ENCODE measurements around the gene SERTM2.
"Not testable (repeated sequence)": the region's sequence is repeated elsewhere in the genome, so short reads cannot be mapped to it uniquely, and the experiment has no call there.

SERTM2 gene

GRCh38 chrX:111511477-111511876, at the start of gene SERTM2:
Gene SERTM2 (plus strand): TSS chrX:111511645. CDS start chrX:111518858, 7,213 bp downstream.
- DNase-seq, result no peak

GRCh38 chrX:111465669-111466068, 45.8 kb upstream of the SERTM2 start:
- no peak for DNase-seq

- no peak for DNase-seq
Observed at GRCh38 chrX:111467896-111468295, 43.5 kb upstream of the SERTM2 start.

GRCh38 chrX:111470681-111471403, 40.6 kb upstream of the SERTM2 start:
- no peak for DNase-seq

- no peak for DNase-seq
Observed at GRCh38 chrX:111481896-111482295, 29.5 kb upstream of the SERTM2 start.

- no peak for DNase-seq
Observed at GRCh38 chrX:111483135-111483534, 28.3 kb upstream of the SERTM2 start.

GRCh38 chrX:111483881-111484280, 27.6 kb upstream of the SERTM2 start:
- DNase-seq, result no peak

GRCh38 chrX:111490688-111491087, 20.8 kb upstream of the SERTM2 start:
- no peak for DNase-seq

- DNase-seq, result no peak
Observed at GRCh38 chrX:111492085-111492484, 19.4 kb upstream of the SERTM2 start.

GRCh38 chrX:111498538-111499103, 12.8 kb upstream of the SERTM2 start:
- DNase-seq, result no peak

GRCh38 chrX:111503485-111503993, 7.9 kb upstream of the SERTM2 start:
- DNase-seq, result no peak

GRCh38 chrX:111504941-111505340, 6.5 kb upstream of the SERTM2 start:
- DNase-seq, result no peak

GRCh38 chrX:111505783-111506182, 5.7 kb upstream of the SERTM2 start:
- DNase-seq, result no peak

- DNase-seq, result no peak
Observed at GRCh38 chrX:111506826-111507225, 4.6 kb upstream of the SERTM2 start.

- DNase-seq, result no peak
Observed at GRCh38 chrX:111507933-111508332, 3.5 kb upstream of the SERTM2 start.

- DNase-seq, result no peak
Observed at GRCh38 chrX:111515298-111515697, 3.9 kb downstream of the SERTM2 start.

GRCh38 chrX:111518667-111519066, 7.2 kb downstream of the SERTM2 start:
- DNase-seq, result no peak

- DNase-seq, result no peak
Observed at GRCh38 chrX:111519215-111519614, 7.8 kb downstream of the SERTM2 start.

GRCh38 chrX:111520506-111520905, 9.1 kb downstream of the SERTM2 start:
- no peak for DNase-seq

GRCh38 chrX:111521169-111521568, 9.7 kb downstream of the SERTM2 start:
- DNase-seq, result no peak

GRCh38 chrX:111543212-111543741, 31.8 kb downstream of the SERTM2 start:
- DNase-seq, result no peak

GRCh38 chrX:111549235-111549634, 37.8 kb downstream of the SERTM2 start:
- DNase-seq, result not testable (repeated sequence)

- no peak for DNase-seq
Observed at GRCh38 chrX:111555406-111555958, 44.0 kb downstream of the SERTM2 start.

- no peak for DNase-seq
Observed at GRCh38 chrX:111560801-111561200, 49.4 kb downstream of the SERTM2 start.
